ENCODE measurements around the gene INO80B.
"Not testable (repeated sequence)": the region's sequence is repeated elsewhere in the genome, so short reads cannot be mapped to it uniquely, and the experiment has no call there.

Gene INO80B

DNA sequence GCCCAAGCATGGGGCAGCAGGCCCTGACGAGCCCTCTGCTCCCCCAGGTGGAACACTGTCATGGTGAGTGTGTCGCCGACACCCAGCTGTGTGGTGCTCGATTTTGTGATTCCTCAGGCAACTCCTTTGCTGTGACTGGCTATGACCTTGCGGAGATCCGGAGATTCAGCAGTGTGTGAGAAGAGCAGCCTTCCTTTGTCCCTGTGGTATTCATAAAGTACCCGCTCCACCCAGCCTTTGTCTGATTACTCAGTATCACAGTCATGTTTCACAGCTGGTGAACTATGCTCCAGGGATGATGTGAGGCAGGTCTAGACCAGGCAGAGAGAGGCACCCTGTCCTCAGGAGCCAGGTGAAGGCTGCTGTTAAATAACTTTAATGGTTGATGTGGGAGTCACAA, 29.4 kb upstream of the INO80B start:
- in situ Hi-C loops (cut with MboI; ENCODE audit: low sequenced_read_pairs), result no loop called here

DNA sequence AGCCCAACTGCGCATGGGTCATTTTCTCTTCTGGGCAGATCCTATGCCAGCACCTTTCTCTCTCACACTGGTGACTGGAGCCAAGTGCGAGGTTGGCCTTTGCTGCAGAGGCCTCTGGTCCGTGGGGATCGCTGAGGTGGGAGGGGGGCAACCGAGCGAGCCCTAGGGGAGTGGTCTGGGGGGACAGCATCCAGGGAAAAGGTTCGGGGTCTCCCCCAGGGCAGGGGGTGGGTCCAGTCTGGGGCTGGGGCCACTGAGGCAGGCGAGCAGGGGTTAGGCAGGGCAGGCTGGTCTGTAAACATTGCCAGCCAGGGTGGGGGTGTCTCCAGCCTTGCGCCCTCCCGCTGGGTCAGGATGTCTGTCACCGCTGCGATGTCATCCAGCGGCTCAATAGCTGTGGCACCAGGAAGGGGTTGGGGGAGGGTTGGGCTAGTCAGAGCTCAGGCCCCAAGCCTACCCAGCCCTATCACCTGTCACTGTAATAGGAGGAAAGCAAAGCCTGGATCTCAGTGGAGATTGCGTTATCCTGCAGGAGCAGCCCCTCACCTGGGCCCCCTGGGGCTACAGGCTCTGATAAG, 28.6 kb upstream of the INO80B start:
- in situ Hi-C loops (cut with MboI; ENCODE audit: low sequenced_read_pairs), result no loop called here

DNA sequence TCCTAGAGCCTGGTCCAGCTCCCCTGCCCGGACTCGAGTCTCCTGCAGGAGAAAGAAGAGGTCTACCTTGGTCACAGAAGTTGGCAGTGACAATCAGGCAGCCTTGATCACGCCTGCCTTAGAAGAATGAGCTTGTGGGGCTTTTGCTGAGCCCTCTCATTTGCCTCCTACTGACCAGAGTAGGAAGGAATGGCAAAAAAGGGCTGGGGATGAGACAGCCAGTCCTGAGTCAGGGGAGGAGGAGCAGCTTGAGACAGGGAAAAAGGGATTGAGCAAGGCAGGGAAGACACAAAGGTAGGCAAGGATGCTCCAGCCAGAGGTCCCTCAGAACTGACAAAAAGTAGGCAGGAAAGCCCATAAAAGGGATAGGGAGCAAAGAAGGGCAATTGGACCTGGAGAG, 27.3 kb upstream of the INO80B start:
- in situ Hi-C loops (cut with MboI; ENCODE audit: low sequenced_read_pairs), result no loop called here

DNA sequence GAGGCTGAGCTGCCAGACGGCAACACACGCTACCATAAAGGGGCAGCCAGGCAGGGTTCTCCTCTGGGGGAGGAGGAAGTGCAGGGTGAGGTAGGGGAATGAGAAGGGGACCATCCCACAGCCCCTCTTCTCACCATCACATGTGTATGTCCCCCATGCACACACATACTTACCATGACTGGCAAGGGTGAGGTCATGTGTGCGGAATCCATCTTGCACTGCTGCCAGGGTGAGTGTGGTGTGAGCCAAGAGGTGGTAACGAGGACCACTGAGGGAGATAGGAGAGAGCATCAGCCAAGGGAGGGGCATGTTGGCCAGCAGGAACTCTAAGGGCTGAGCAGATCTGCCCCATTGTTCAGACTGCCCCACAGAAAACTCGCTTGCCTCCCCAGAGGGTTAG, 26.2 kb upstream of the INO80B start:
- in situ Hi-C loops (cut with MboI; ENCODE audit: low sequenced_read_pairs), result no loop called here

DNA sequence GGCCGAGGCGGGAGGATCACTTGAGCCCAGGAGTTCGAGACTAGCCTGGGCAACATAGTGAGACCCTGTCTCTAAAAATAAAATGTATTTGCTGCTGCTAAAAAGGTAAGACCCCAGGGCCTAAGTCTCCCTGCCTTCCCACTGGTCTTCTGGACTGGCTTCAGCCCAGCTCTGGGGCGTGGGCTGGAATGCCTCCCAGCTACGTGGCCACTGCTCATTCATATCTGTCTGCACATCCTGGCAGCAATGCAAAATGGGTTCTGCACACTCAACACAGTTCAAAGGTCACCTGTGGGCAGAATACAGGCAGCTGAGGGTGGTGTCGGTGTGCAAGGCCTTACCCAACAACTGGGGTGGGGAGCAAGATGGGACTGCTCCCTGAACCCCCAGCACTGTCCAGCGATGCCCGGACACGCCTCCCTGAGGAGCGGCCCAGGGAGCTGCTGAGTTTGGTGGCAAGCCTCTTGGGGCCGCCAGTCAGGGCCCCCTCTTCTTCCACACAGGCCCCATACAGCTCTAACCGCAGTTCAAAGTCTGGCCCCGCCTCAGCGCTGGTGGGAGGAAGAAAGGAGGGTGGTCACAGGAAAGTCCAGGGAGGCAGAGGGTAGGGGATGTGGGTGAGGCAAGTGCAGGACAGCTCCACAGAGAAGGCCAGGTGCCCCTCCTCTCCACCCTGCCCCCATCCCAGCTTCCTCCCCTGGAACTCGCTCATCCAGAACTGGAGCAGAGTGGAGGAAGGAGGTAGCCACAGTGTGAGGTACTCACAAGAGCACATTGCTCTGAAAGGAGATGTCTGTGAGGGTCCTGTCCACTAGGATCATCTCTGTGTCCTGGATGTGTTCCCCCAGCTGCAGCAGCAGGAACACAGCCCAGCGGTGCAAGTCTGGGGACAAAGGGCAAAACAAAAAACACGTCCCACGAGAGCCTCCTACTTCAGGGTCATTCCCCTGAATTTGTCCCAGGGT, 25.1 kb upstream of the INO80B start:
- in situ Hi-C loops (cut with MboI; ENCODE audit: low sequenced_read_pairs), result no loop called here

DNA sequence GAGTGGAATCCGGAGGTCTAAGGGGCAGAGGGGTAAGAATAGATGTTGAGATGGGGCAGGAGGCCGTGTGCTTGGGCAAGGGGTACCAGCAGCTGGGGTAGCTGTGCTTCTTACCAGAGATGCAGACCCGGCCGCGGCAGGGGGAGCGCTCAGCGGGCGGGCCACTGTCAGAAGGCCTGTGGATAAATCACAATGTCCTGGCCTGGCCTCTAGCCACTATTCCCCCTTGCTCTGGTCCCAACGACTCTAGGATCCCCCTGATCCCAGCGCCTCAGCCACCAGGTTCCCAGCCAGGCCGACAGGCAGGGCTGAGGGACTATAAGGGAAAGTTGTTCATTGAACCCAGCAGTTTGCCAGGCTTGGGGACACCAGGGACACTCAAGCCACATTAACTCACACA, 24.4 kb upstream of the INO80B start:
- in situ Hi-C loops (cut with MboI; ENCODE audit: low sequenced_read_pairs), result no loop called here

DNA sequence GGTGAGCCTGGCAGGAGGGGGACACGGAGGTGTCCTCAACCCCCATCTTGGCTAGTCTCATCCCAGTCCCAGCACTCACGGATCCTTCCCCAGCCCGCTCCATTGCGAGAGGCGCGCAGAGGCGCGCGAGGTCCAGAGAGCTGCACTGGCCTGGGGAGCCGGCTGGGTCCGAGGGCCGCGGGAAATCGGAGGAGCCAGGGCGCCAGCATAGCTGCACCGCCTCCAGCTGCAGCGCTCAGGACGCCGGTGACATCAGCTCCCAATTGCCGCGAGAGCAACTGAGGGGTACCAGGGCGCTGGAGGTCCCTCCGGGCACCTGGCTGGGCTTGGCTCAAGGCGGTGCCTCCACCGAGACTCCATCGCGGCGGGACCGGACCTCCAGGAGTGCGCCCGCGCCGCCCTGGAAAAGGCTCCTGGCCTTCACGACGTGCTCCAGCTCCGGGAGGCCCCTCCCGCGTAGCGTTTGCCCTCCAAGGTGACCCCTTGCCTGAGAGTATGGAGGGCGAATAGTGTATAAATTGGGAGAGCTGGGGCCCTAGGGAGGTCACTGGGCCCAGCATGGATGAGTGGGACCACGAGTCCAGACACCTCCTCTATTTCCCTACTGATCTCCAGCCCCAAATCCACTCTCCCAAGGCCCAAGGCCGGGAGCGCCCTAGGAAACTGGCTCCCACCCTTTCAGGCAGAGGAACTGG, 18.6 kb upstream of the INO80B start:
- in situ Hi-C loops (cut with MboI; ENCODE audit: low sequenced_read_pairs), result no loop called here

DNA sequence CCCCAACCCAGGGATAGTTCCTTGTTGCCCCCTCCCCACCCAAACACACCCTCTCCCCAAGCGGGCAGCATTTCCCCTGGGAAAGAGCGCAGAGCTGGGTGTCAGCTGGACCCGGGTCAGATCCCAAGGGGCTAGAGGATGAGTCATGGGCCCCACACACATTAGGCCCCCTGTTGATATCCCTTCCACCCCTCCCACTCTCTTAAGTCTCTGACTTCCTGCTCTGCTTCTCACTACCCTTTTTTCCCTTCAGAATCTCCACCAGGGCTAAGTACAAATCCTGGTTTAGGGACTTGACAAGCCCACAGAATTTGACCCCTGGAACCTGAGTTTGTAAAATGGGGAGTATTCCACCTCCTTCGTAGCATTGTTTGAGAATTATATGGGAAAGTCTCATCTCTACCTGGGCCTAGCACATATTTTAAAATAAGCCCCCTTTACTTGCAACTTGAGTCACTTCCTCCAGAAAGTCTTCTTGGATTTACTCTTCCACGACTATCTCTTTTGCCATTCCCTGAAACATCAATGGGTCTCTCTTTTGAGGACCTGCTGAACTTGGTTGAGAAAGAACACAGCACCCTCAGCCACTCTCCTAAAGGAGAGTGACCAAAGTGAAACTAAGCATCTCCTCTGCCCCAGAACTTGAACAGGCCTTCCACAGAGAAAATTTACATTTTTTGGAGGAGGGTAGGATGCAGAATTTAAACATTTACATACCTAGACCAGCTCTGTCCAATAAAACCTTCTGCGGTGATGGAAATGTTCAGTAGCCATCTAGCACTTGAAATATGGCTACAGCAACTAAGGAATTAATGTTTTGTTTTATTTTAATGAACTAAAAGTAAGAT, 17.8 kb upstream of the INO80B start:
- in situ Hi-C loops (cut with MboI; ENCODE audit: low sequenced_read_pairs), result no loop called here

DNA sequence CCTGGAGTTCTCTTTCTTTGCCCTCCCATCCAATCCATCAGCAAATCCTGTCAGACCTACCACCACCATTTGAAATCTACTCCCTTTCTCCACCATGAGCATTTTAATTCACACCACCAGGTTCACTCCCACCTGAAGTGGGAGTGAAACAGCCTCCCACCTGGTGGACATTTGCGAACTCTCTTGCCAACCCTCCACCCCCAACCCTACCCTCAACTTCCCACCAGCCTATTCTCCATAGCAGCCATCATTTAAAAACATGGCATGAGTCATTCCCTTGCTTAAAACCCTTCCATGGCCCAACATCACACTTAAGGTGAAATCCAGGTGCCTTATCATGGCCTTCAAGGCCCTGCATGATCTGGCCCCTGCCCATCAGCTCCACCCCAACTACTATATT, 16.6 kb upstream of the INO80B start:
- in situ Hi-C loops (cut with MboI; ENCODE audit: low sequenced_read_pairs), result no loop called here

DNA sequence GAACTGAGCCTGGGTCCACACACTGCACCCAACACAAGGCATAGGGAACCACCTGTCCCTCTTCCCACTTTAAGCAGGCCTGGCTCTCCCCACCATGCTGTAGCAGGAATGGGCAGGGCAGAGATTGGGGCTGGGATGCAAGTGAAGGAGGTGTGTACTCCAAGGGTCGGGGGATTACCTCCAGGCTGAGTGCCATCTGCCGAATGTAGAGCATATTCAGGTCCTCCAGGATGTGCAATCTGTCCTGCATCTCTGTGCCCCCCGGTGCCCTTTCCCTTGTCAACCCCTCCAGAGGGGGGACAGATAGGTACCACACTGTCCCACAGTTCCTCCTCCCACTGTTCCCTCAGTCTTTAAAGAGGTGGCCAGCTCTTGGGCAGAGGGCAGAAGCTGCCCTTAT, 15.5 kb upstream of the INO80B start:
- in situ Hi-C loops (cut with MboI; ENCODE audit: low sequenced_read_pairs), result no loop called here

DNA sequence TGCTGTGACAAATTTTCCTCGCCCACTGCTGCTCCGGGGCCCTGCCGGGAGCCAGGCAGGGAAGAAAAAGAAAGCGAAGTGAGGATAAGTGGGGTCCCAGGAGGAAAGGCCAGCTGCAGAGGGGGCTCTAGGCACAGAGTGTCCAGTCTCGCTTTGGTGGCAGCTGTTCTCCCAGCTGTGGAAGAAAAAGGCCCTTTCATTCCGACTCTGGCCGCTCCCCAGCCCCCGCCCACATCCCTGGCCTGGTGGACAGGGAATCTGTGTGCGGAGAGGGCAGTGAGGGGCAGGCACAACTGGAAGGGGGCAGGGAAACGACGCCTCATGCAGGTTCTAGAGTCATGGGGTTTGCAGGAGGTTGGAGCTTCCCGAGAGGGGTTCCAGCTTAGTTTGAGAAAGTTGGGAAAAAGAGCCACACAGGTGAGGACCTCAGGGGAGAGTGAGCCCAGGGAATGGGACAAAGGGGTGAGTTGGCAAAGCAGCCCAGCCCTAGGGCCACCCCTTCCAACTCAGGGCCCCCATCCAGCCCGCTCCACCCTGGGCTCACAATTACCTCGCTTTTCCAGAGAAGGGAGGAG, 15.0 kb upstream of the INO80B start:
- in situ Hi-C loops (cut with MboI; ENCODE audit: low sequenced_read_pairs), result no loop called here

DNA sequence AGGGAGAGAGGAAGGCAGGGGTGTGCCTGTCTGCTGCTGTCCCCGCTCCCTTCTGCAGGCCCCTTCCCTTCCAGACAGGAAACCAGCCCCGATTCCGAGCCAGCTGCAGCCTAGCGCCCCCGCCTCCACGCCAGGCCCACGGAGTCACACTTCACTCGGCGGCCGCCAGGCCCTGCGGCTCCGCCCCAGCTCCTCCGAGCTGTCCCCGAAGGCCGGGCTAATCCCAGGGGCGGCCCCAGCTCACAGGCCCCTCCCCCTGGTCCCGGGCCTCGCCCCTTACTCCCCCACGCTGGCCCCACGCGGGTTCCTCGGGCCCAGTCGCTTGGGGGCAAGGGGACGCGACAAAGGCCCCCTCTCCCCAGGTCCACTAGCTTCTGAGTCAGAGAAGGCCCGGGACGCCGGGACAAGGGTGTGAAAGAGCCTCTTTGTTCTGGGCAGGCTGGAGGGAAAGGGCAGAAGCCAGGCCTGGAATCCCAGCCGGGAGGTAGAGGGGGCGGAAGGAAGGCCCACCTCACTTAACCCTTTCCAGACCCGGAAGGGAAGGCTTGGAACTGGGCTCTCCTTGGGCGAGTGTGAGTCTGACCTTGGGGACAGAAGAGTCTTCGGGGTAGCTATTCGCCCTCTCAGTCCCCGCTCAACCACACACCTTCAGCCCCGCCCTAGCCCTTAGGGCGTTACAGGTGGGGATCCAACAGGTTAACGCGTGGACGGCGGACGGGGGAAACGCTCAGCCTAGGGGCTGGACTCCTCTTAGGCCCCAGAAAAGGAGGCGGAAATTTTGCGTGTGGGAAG, 14.3 kb upstream of the INO80B start:
- in situ Hi-C loops (cut with MboI; ENCODE audit: low sequenced_read_pairs), result no loop called here

DNA sequence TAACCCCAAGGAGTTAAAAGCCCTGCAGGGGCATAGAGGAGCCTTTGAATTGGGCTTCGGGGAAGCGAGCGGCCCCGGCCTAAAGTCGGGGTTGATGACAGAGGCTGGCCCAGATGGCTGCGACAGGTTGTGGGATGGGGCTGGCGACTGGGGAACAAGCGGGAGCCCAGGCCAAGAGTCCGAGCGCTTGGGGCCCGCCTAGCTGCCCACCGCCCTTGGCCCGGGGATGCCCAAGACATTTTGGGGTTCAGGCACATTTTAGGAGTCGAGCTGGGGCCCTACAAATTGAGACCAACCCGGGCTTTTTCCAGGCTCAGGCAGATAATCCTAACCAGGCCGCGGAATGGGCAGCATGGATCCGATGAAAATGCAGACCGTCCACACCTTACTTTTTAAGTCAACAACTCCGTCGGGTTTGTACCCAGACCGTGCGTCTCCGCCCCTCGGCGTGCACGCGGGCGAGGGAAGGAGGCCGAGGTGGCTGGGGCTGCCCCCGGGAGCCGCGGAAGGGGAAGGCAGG, 13.7 kb upstream of the INO80B start:
- in situ Hi-C loops (cut with MboI; ENCODE audit: low sequenced_read_pairs), result no loop called here

DNA sequence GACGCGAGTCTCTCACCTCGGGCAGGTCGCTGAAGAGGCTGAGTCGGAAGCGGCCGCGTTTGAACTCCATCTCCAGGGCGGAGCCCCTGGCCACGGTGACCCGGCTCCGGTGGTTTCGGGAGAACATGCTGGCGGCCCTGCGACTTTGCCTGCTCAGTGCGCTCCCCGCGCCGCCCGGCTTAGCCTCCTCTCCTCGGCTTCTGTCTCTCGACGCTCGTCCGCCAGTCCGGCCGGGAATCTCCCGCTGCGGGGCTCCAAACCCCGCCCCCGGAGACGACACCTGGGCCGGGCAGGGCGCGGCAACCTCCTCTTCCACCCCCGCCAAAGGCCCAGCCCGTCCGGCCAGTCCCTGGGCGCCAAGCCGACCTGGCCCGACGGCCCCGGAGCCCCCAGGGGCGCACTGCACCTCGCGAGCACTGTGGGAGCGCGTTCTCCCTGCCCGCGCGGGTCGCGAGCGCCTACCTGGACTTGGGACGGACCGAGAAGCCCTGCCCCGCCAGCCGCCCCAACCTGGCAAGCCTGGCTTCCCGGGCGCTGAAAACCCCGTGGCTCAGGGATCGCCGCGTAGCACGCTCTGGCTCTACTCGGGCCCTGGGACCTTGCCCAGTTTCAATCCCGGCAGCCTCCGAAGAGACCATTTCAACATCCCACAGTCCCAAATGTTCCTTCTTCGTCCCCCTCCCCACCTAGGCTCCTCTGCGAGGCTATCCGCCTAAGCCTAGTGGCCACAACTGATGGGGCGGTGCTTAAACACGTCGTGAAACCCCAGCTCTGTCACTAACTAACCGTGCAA, 13.0 kb upstream of the INO80B start, which contains the start of gene RTKN:
Gene RTKN (minus strand): TSS at position 248 of the 793 bp plus-strand sequence. CDS start 121 bp downstream, at position 127.
- in situ Hi-C loops (cut with MboI; ENCODE audit: low sequenced_read_pairs), result no loop called here

DNA sequence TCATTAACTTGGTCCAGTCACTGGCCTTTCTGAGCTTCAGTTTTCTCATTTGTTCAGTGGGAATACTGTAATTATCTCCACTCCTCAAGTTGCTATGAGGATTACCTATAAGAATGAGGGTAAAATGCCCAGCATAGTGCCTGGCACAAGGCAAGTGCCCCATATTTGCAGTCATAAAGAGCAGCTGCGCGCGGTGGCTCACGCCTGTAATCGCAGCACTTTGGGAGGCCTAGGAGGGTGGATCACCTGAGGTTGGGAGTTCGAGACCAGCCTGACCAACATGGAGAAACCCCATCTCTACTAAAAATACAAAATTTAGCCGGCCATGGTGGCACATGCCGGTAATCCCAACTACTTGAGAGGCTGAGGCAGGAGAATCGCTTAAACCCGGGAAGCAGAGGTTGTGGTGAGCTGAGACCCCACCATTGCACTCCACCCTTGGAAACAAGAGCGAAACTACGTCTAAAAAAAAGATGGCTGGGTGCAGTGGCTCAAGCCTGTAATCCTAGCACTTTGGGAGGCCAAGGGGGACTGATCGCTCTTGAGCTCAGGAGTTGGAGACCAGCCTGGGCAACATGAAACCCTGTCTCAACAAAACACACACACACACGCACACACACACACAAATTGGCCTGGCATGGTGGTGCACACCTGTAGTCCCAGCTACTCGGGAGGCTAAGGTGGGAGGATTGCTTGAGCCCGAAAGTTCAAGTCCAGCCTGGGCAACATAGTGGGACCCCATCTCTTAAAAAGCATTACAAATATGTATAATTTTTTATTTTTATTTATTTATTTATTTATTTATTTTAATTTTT, 12.2 kb upstream of the INO80B start:
- in situ Hi-C loops (cut with MboI; ENCODE audit: low sequenced_read_pairs), result not testable (repeated sequence)

DNA sequence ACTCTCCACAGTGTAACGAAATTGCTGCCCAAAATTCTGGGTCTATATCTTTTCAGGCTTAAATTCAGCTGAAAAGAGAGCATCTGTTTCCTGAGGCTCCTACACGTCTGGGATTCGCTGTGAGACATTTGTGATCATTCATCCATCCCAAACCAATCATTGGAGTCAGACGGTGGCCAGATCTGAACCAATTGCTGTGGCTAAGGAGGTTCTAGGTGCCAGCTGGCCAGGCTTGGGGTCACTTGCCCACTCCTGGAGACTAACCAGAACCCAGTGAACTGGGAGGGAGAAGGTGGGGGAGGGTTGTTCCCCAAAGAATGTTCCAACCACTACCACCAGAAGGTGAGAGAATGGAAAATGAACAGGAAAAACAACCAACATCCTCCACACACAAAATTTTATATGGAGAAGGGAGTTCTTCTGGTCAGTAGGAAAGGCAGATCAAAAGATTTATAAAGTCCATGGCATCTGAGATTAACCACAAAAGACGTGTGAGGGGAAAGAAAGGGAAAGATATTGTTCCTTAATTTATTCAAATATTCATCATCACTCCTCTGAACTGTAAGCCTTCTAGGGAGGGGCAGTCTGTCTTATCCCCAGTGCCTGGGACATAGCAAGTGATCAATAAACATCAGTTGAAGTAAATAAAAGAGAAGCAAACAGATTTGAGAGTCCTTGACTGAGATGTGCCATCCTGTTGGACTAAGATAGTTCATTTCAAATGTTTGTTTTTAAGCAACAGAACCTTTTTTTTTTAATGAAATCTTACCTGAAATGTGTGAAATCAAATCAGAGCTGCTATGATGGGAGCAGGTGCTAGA, 10.2 kb upstream of the INO80B start:
- in situ Hi-C loops (cut with MboI; ENCODE audit: low sequenced_read_pairs), result no loop called here

Data from HL-60/S4 treated with phorbol 12-myristate 13-acetate at 8.2 ng/mL for 4 days and 3 days (cell line).